Subcutaneous adipose tissue (tissue), 4 donors: ENCODE data around the gene ERF. TPM values are rescaled to one million over a fixed set of nuclear protein-coding genes. Genes with fewer than 3 reads are reported as not detected.

Source experiments
- total RNA-seq, 4 donors: library from RNA; depleted of rRNA; stranded (reverse); fragments of >200 nt; gene quantifications; one replicate each; pipeline ENCODE4 v1.1.0, GENCODE V29; 2016
- TF ChIP-seq, protein P1 (sequence below): fragments of 450-650 bp; IDR thresholded peaks from one replicate; pipeline ENCODE4 v1.5.1; 2016; ENCODE audit warnings: low read depth, mild to moderate bottlenecking, control low read depth, antibody characterized with exemption, moderate library complexity

Gene ERF
- total RNA-seq, 4 donors from 2014 or later: 9.9 to 19.4 (median 14.0) TPM

DNA sequence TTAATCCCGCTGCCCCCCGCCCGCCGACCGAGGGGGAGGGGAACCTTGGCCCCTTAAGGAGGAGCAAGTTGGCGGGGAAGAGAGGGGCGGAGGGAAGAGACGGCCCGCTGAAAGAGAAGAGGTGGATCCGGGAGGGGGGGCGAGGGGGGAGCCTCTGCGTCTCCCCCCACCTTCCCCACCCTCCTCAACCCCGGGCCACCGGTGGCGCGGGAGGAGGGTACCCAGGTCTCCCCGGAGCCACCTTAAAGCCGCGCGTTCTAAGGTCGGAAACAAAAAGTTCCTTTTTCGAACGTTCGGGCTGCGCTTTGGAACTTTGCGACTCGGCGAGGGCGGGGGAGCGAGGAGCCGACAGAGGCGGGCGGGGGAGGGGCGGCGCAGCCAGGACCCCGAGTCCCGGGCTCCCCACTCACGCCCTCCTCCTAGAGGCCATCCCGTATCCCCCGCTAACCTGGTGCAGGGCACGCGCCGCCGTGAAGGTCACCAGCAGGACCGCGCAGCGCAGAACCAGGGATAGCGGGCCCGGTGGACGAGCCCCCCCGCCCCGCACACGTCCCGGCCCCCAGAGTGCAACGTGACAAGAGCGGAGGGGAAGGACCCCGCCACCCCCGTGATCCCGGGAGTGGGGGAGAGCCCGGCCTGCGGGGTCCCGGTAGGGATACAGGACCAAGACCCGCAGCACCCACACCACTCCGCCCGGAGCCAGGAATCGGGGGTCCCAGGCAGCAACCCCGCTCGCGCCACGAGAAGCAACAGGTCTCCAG lies 659 bp downstream of the ERF start:
- TF ChIP-seq, protein P1, sequence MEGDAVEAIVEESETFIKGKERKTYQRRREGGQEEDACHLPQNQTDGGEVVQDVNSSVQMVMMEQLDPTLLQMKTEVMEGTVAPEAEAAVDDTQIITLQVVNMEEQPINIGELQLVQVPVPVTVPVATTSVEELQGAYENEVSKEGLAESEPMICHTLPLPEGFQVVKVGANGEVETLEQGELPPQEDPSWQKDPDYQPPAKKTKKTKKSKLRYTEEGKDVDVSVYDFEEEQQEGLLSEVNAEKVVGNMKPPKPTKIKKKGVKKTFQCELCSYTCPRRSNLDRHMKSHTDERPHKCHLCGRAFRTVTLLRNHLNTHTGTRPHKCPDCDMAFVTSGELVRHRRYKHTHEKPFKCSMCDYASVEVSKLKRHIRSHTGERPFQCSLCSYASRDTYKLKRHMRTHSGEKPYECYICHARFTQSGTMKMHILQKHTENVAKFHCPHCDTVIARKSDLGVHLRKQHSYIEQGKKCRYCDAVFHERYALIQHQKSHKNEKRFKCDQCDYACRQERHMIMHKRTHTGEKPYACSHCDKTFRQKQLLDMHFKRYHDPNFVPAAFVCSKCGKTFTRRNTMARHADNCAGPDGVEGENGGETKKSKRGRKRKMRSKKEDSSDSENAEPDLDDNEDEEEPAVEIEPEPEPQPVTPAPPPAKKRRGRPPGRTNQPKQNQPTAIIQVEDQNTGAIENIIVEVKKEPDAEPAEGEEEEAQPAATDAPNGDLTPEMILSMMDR: no peak

DNA sequence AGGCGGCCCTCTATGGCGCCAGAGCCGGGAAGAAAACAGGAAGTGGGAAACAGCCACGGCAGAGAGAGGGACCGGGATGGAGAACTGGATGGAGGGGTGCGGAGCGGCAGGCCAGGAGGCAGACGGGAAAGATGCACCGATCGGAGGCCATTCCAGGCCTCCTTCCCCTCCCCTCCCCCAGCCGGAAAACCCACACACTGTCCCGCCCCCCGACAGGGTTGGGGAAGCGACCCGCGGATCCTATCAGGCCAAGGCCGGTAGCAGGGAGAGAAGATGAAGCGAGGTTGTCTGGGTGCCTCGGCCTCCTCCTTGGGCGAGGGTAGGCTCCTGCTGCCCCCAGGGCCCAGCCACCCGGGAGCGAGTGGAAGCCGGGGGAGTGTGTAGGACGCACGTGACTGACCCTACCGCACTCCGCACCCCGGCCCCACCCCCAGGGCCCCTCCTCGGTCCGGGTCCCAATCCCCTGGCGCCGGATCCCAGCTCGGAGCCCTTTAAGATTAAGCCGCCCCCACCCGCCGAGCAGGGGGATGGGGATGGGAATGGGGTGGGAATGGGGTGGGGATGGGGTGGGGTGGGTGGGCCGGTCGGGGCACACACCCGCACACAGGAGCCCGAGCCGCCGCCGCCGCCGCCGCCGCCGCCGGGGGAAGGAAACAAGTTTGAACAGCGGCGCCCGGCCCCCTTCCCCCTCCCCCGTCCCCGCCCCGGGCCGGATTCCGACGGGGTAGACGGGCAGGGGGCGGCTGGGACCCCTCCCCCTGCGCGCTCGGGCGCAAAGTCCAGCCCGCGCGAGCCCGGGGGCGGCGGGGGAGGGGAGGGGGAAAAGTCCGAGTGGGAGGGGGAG lies 1.5 kb downstream of the ERF start:
- TF ChIP-seq, protein P1: no peak

DNA sequence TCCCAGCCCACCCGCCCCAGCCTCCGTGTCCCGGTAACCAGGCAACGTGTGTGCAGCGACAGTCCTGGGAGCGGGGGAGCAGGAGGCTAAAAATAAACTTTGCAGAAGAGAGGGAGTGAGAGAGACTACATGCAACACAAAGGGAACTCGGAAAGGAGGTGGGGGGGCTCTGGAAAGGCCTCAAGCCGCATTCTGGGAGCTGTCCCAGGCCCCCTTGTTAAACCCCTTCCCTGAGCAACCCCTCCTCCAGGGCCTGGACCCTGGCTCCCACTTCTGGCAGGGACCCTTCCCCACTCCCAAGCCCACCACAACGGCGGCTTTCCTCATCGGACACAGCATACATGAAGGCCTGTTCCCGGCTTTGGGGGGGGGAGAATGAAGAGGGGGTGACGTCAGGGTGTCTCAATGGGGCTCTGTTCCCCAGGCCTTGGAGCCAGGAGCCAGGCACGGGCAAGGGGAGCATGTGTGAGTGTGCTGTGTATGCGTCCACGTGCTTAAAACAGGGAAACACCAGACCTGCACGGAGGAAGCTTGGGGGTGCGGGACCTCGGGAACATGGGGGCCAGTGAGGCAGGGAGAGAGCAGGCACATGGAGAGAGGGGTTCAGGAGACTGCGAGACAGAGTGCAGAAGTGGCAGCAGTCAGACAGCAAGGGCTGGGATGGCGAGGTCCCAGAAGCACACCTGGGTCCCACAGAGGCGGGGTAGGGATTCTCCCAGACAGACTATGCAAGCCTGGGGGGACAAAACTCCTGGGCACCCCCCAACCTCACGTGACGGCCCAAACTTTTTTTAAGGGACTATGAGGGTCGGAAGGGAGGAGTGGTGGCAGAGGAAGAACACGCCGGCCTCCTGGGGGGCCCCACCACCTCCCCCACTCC lies 2.3 kb downstream of the ERF start:
- TF ChIP-seq, protein P1: no peak

DNA sequence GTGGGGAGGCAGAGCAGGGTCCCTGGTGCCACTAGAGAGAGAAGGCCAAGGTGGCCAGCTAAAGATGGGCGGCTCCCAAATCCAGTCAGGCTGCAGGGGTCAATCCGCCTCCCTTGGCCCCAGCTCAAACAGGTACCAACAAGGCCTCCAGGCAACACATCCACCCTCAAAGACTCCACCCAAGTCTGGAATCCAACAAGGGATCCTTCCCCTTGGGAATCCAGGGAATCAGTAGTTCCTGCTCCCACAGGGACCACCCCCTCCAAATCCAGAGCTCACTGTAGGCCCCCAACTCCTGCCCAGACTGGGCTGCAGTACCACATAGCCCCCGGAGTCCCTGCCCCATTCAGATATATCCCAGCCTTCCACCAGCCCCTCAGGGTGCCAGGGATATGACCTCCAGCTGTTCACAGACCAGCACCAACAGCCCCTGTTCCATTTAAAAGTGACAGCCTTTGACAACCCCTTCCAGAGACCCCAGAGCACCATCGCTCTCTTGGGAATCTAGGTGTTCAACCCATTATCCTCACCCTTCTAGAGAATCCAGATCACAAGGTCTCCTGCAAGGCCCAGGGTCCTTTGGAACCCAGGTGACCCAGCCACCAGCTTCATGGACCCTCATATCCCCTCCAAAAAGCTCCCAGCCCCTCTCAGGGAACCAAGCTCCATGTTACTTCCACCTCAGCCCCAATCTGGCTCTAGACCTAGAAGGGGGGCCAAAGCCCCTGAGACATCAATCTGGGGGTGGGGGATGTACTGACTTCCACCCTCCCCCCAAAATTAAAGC lies 3.2 kb downstream of the ERF start:
- TF ChIP-seq, protein P1: no peak

DNA sequence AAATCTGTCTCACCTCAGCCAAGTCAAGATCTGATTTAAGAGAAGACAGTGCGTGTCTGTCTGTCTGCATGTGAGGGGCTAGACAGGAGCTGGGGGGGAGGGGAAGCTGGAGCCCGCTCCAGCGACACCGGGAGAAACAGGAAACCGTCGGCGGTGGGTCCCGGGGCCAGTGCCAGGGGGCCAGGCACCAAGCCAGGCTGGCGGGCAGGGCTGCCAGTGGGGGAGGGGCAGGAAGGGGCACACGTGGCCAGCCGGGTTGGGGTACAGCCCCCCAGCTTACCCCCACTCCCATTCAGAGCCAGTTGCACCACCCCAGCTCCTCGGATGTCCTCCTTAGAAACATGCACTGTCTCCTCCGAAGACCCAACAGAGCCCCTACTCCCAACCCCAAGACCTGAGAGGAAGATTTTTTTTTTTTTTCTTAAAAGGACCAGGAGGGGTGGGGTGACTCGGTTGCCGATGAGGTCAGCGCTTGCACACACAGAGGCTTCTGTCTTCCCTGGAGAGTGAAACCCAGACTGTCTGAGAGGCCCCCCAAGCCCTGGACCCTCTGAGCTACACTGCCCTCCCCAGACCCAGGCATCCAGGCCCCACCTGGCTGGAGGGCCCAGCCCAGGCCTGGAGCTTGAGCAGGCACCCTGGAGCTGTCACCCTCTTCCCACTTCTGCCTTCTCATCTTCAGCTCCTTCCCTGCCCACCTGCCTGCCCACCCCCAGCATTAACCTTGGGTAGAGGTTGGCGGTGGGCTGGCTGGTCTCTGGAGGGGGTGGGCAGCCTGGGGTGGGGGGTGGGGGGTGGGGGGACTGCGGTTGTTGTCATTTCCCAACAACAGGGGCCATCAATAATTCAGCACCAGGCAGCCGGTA lies 4.0 kb downstream of the ERF start:
- TF ChIP-seq, protein P1: no peak

DNA sequence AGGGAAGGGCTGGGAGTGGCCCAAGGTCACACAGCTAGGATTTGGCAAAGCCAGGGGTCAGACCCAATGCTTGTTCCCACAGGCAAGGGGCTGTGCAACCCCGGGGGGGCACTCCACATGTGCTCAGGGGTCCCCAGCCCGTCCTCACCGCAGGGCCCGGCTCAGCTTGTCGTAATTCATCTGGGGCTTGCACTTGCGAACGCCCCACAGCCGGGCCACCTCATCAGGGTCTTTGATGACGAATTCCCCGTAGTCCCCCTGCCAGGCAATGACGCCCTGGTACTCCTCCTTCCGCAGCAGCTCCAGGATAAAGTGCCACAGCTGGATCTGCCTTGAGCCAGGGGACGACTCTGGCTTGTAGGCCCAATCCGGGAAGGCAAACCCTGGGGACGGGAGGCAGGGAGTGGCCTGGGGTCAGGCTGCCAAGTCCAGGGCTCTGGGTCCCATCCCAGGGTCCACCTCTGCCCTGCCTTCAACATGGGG lies 4.7 kb downstream of the ERF start:
- TF ChIP-seq, protein P1: no peak
